Neural progenitor cell (in vitro differentiated cells): ENCODE results near the gene COQ2. TPM values are rescaled to one million over a fixed set of nuclear protein-coding genes. Genes with fewer than 3 reads are reported as not detected.

ENCODE experiments used
- DNase-seq: peaks from one replicate; pipeline ENCODE4 v3.0.0-alpha.2; 2016; ENCODE audit warnings: low spot score
- H2AFZ ChIP-seq: fragments of 200-600 bp; sonication (generic); replicated peaks from 2 replicates; pipeline ENCODE4 v1.6.1; 2016; ENCODE audit warnings: antibody characterized with exemption
- H3F3A ChIP-seq: fragments of 200-600 bp; sonication (generic); 2 replicates; pipeline ENCODE4 v1.6.1; 2016; ENCODE audit warnings: antibody characterized with exemption, low read depth
- H3K27ac ChIP-seq: fragments of 200-600 bp; sonication (generic); 2 replicates; pipeline ENCODE4 v1.5.1; 2016; ENCODE audit warnings: mild to moderate bottlenecking
- H3K27me3 ChIP-seq: fragments of 200-600 bp; sonication (generic); 2 replicates; pipeline ENCODE4 v1.6.1; 2016; ENCODE audit warnings: mild to moderate bottlenecking, moderate library complexity
- H3K36me3 ChIP-seq: fragments of 200-600 bp; sonication (generic); 2 replicates; pipeline ENCODE4 v1.5.1; 2016
- H3K4me1 ChIP-seq: fragments of 200-600 bp; sonication (generic); 2 replicates; pipeline ENCODE4 v1.6.1; 2016; ENCODE audit warnings: mixed run types
- H3K4me2 ChIP-seq: fragments of 200-600 bp; sonication (generic); 2 replicates; pipeline ENCODE4 v1.6.1; 2016
- H3K4me3 ChIP-seq: fragments of 200-600 bp; sonication (generic); 2 replicates; pipeline ENCODE4 v1.5.1; 2016
- H3K79me2 ChIP-seq: fragments of 200-600 bp; sonication (generic); 2 replicates; pipeline ENCODE4 v1.6.1; 2016; ENCODE audit warnings: low read depth
- H3K9ac ChIP-seq: fragments of 200-600 bp; sonication (generic); 2 replicates; pipeline ENCODE4 v1.6.1; 2016
- H3K9me3 ChIP-seq: fragments of 200-600 bp; sonication (generic); 2 replicates; pipeline ENCODE4 v1.5.1; 2016; ENCODE audit warnings: low read depth
- H4K20me1 ChIP-seq: fragments of 200-600 bp; sonication (generic); 2 replicates; pipeline ENCODE4 v1.6.1; 2016; ENCODE audit warnings: low read depth
- H3K27ac Mint-ChIP-seq: 3 replicates; pipeline ENCODE4 v1.8.0; 2021; ENCODE audit warnings: mixed read lengths
- H3K27me3 Mint-ChIP-seq: 2 replicates; pipeline ENCODE4 v1.8.0; 2022; ENCODE audit warnings: low read depth, mild to moderate bottlenecking, inconsistent platforms, moderate library complexity, mixed read lengths; ENCODE audit not compliant: insufficient read depth
- H3K36me3 Mint-ChIP-seq: 3 replicates; pipeline ENCODE4 v1.8.0; 2021; ENCODE audit warnings: mixed read lengths
- H3K4me1 Mint-ChIP-seq: 3 replicates; pipeline ENCODE4 v1.8.0; 2021; ENCODE audit warnings: mixed read lengths
- H3K4me3 Mint-ChIP-seq: 3 replicates; pipeline ENCODE4 v1.8.0; 2021; ENCODE audit warnings: mild to moderate bottlenecking, moderate library complexity, mixed read lengths
- H3K9me3 Mint-ChIP-seq: 3 replicates; pipeline ENCODE4 v1.8.0; 2020; ENCODE audit warnings: mixed read lengths
- EZH2 ChIP-seq: fragments of 200-600 bp; sonication (generic); IDR thresholded peaks from 2 replicates; pipeline ENCODE4 v1.6.1; 2017; ENCODE audit warnings: antibody characterized with exemption, mild to moderate bottlenecking, moderate library complexity
- EZH2phosphoT487 ChIP-seq: fragments of 200-600 bp; sonication (generic); IDR thresholded peaks from 2 replicates; pipeline ENCODE4 v1.6.1; 2017; ENCODE audit warnings: antibody characterized with exemption
- small RNA-seq: library from RNA; depleted of rRNA; stranded (forward); fragments of <200 nt; gene quantifications from one replicate; pipeline ENCODE3, GENCODE V24; 2015
- total RNA-seq: library from RNA; depleted of rRNA; stranded (reverse); fragments of >200 nt; gene quantifications from 2 replicates; pipeline ENCODE4 v1.2.3, GENCODE V29; 2015; ENCODE audit warnings: low replicate concordance
- TF ChIP-seq, protein P1 (sequence below): fragments of 200-600 bp; sonication (generic); IDR thresholded peaks from 2 replicates; pipeline ENCODE4 v1.5.1; 2017; ENCODE audit warnings: antibody characterized with exemption, mild to moderate bottlenecking

COQ2 gene
- total RNA-seq, 1 donor from 2014 or later, result 32.7 TPM

DNA sequence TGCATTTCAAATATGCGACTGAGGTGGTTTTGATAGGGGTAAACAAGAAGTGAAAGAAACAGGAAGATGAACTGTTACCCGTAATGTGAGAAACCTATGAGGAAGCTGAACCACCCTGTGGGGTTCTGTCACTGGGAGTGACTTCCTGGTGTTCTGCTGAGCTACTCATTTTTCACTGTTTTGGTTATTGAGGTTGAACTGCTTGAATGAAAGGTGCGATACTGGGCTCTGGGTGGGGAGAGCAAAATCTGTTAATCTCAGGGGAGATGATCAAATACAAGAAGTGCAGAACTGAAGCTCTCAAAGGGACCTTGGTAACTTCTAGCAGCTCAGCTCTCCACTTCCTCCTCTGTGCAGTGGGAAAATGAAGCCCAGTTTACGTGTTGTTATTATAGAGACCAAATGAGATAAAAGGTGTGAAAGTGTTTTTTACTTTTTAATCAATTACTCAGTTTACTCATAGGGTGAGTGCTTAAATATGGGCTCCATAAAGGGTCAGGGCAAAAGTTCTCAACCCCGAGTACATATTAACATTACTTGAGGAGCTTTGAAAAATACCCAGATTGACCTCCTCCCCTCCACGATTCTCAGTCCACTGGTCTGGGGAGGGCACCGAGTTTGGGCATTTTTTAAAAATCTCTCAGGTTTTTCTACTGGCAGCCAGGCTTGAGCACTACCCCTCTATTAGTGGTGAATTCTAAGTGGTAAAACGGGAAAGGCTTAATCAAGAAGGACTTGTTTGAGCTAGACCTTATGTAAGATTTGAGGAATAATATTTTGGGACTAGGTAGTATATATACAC lies 66.7 kb downstream of the COQ2 start:
- H3K4me2 ChIP-seq, result no peak overlapping the region
- H4K20me1 ChIP-seq, result no peaks in the 10 kb centered on the region
- H3K9me3 Mint-ChIP-seq, result no peaks in the 10 kb centered on the region
- no peak overlapping the region for H3K9ac ChIP-seq
- no peak overlapping the region for H3K4me3 ChIP-seq
- no peak overlapping the region for H2AFZ ChIP-seq
- H3K27ac Mint-ChIP-seq, result no peak overlapping the region
- H3K4me1 ChIP-seq, result no peaks in the 10 kb centered on the region
- no peaks in the 10 kb centered on the region for H3K9me3 ChIP-seq
- no peak overlapping the region for H3K27ac ChIP-seq
- no peaks in the 10 kb centered on the region for H3F3A ChIP-seq
- H3K4me1 Mint-ChIP-seq, result no peaks in the 10 kb centered on the region
- H3K27me3 ChIP-seq, result no peaks in the 10 kb centered on the region
- no peak for DNase-seq
- no peaks in the 10 kb centered on the region for H3K36me3 ChIP-seq
- no peaks in the 10 kb centered on the region for H3K36me3 Mint-ChIP-seq
- TF ChIP-seq, protein P1, sequence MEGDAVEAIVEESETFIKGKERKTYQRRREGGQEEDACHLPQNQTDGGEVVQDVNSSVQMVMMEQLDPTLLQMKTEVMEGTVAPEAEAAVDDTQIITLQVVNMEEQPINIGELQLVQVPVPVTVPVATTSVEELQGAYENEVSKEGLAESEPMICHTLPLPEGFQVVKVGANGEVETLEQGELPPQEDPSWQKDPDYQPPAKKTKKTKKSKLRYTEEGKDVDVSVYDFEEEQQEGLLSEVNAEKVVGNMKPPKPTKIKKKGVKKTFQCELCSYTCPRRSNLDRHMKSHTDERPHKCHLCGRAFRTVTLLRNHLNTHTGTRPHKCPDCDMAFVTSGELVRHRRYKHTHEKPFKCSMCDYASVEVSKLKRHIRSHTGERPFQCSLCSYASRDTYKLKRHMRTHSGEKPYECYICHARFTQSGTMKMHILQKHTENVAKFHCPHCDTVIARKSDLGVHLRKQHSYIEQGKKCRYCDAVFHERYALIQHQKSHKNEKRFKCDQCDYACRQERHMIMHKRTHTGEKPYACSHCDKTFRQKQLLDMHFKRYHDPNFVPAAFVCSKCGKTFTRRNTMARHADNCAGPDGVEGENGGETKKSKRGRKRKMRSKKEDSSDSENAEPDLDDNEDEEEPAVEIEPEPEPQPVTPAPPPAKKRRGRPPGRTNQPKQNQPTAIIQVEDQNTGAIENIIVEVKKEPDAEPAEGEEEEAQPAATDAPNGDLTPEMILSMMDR, result no peak
- TF ChIP-seq EZH2phosphoT487 (no peak), EZH2 (no peak)
- H3K79me2 ChIP-seq, result no peaks in the 10 kb centered on the region
- peaks cover 4% of the 10 kb centered on the region for H3K27me3 Mint-ChIP-seq
- H3K4me3 Mint-ChIP-seq, result no peak overlapping the region

GRCh38 chr4:83216959-83217683 lies 67.5 kb downstream of the COQ2 start:
- H3K4me2 ChIP-seq, result no peak overlapping the region
- no peak overlapping the region for H2AFZ ChIP-seq

GRCh38 chr4:83214079-83214478 lies 70.5 kb downstream of the COQ2 start:
- Histone ChIP-seq H3K4me2 (no peak overlapping the region), H3K4me3 (no peak overlapping the region), H2AFZ (no peak overlapping the region), H3K27ac (no peak overlapping the region), H3K9me3 (no peaks in the 10 kb centered on the region), H3K9ac (no peak overlapping the region), H3K79me2 (no peaks in the 10 kb centered on the region), H3F3A (no peaks in the 10 kb centered on the region), H3K27me3 (no peaks in the 10 kb centered on the region), H4K20me1 (no peaks in the 10 kb centered on the region), H3K36me3 (no peaks in the 10 kb centered on the region), H3K4me1 (no peaks in the 10 kb centered on the region)
- Mint-ChIP-seq H3K9me3 (no peaks in the 10 kb centered on the region), H3K27me3 (peaks cover 5% of the 10 kb centered on the region), H3K27ac (no peak overlapping the region), H3K4me3 (no peak overlapping the region), H3K4me1 (peaks cover 4% of the 10 kb centered on the region), H3K36me3 (no peaks in the 10 kb centered on the region)
- TF ChIP-seq EZH2, result no peak
- no peak for TF ChIP-seq EZH2phosphoT487
- TF ChIP-seq, protein P1, result no peak
- DNase-seq, result no peak

More at GRCh38 chr4:83216959-83217683, 67.5 kb downstream of the COQ2 start:
- Mint-ChIP-seq H3K9me3 (no peaks in the 10 kb centered on the region), H3K27me3 (peaks cover 4% of the 10 kb centered on the region), H3K4me3 (no peak overlapping the region), H3K36me3 (no peaks in the 10 kb centered on the region), H3K4me1 (no peaks in the 10 kb centered on the region), H3K27ac (no peak overlapping the region)
- Histone ChIP-seq H3F3A (no peaks in the 10 kb centered on the region), H3K9ac (no peak overlapping the region), H3K4me1 (no peaks in the 10 kb centered on the region), H3K27ac (no peak overlapping the region), H3K9me3 (no peaks in the 10 kb centered on the region), H3K36me3 (no peaks in the 10 kb centered on the region), H3K79me2 (no peaks in the 10 kb centered on the region), H3K4me3 (no peak overlapping the region), H4K20me1 (no peaks in the 10 kb centered on the region), H3K27me3 (no peaks in the 10 kb centered on the region)
- TF ChIP-seq EZH2phosphoT487, result no peak
- no peak for TF ChIP-seq EZH2
- TF ChIP-seq, protein P1, result no peak
- DNase-seq, result no peak

Small RNA genes lying within 50 kb of the gene (small RNA-seq; reads per million reads assigned to genes)
- gene AC114781.3, result not detected

Other genes starting within 250 kb of the COQ2 start
- 73.9 and 92.4 TPM in 2 replicates for gene COPS4, start 249.6 kb downstream of the COQ2 start, total RNA-seq
- 0.15 TPM in 1 of 2 replicates, not detected in the other for gene PLAC8, start 170.1 kb downstream of the COQ2 start, total RNA-seq
- 0.28 and 0.73 TPM in 2 replicates for gene HPSE, start 50.0 kb upstream of the COQ2 start, total RNA-seq
- 10.8 and 15.3 TPM in 2 replicates for gene HELQ, start 171.0 kb upstream of the COQ2 start, total RNA-seq
- gene MRPS18C, start 171.3 kb upstream of the COQ2 start, total RNA-seq, result 25.0 and 25.6 TPM in 2 replicates
- gene ABRAXAS1, start 200.3 kb upstream of the COQ2 start, total RNA-seq, result 35.8 and 64.2 TPM in 2 replicates